Nephron (organoid): ENCODE data around the gene COPB1.
A peak's percentile ranks its signal among the peaks of the same experiment; 100 is the strongest.

Source experiments
- H3K27ac Mint-ChIP-seq, 3 experiments: 2 replicates each; pipeline ENCODE4 v1.8.0; 2020; ENCODE audit warnings: mixed read lengths in 3 of 3, mild to moderate bottlenecking in 2 of 3, moderate library complexity in 1 of 3
- H3K27me3 Mint-ChIP-seq: 2 replicates; pipeline ENCODE4 v1.8.0; 2021; ENCODE audit warnings: low read depth, mild to moderate bottlenecking, moderate library complexity, mixed read lengths
- H3K36me3 Mint-ChIP-seq: 2 replicates; pipeline ENCODE4 v1.8.0; 2020; ENCODE audit warnings: low read depth, mixed read lengths
- H3K4me1 Mint-ChIP-seq: 2 replicates; pipeline ENCODE4 v1.8.0; 2020; ENCODE audit warnings: mixed read lengths
- H3K4me3 Mint-ChIP-seq, 3 experiments: 2 replicates each; pipeline ENCODE4 v1.8.0; 2020; ENCODE audit warnings: mild to moderate bottlenecking in 3 of 3, mixed read lengths in 3 of 3, moderate library complexity in 2 of 3
- H3K9me3 Mint-ChIP-seq: 2 replicates; pipeline ENCODE4 v1.8.0; 2020; ENCODE audit warnings: mixed read lengths
- CTCF ChIP-seq, 3 experiments: fragments of 200-600 bp; sonication (generic); IDR thresholded peaks; one replicate each; pipeline ENCODE4 v1.5.0; 2021; ENCODE audit warnings: antibody characterized with exemption in 3 of 3; ENCODE audit not compliant: unreplicated experiment in 3 of 3

Gene COPB1

GRCh38 chr11:14458377-14458776 lies 41.2 kb downstream of the COPB1 start:
- no peak overlapping the region for H3K4me3 Mint-ChIP-seq
- TF ChIP-seq CTCF (IDR thresholded peaks at IDR 0.05; ENCODE audit: unreplicated experiment in 3 of 3), result no peak
- no peaks in the 10 kb centered on the region for H3K9me3 Mint-ChIP-seq
- H3K36me3 Mint-ChIP-seq, result peaks cover 48% of the 10 kb centered on the region
- no peaks in the 10 kb centered on the region for H3K4me1 Mint-ChIP-seq
- H3K27ac Mint-ChIP-seq, result no peak overlapping the region
- no peaks in the 10 kb centered on the region for H3K27me3 Mint-ChIP-seq

- H3K4me3 Mint-ChIP-seq, result no peak overlapping the region
- TF ChIP-seq CTCF (IDR thresholded peaks at IDR 0.05; ENCODE audit: unreplicated experiment in 3 of 3), result no peak
- H3K36me3 Mint-ChIP-seq, result peaks cover 52% of the 10 kb centered on the region
- H3K9me3 Mint-ChIP-seq, result no peaks in the 10 kb centered on the region
- peak overlapping the region in 1 of 3 experiments; percentile 44 for H3K27ac Mint-ChIP-seq
- H3K4me1 Mint-ChIP-seq, result no peaks in the 10 kb centered on the region
- H3K27me3 Mint-ChIP-seq, result peaks cover 3% of the 10 kb centered on the region
Measured at GRCh38 chr11:14455648-14456430, 43.8 kb downstream of the COPB1 start.

- peak; percentile 66 to 73 (median 71) for TF ChIP-seq CTCF (IDR thresholded peaks at IDR 0.05; ENCODE audit: unreplicated experiment in 3 of 3)
- Mint-ChIP-seq H3K27ac (no peak overlapping the region), H3K27me3 (peaks cover 3% of the 10 kb centered on the region), H3K9me3 (no peaks in the 10 kb centered on the region), H3K4me1 (no peaks in the 10 kb centered on the region), H3K36me3 (peaks cover 53% of the 10 kb centered on the region), H3K4me3 (no peak overlapping the region)
Measured at GRCh38 chr11:14454861-14455632, 44.6 kb downstream of the COPB1 start.

GRCh38 chr11:14451825-14452224 lies 47.8 kb downstream of the COPB1 start:
- H3K4me1 Mint-ChIP-seq, result no peaks in the 10 kb centered on the region
- H3K27ac Mint-ChIP-seq, result no peak overlapping the region
- peaks cover 3% of the 10 kb centered on the region for H3K27me3 Mint-ChIP-seq
- TF ChIP-seq CTCF (IDR thresholded peaks at IDR 0.05; ENCODE audit: unreplicated experiment in 3 of 3), result no peak
- H3K36me3 Mint-ChIP-seq, result peaks cover 28% of the 10 kb centered on the region
- H3K4me3 Mint-ChIP-seq, result no peak overlapping the region
- H3K9me3 Mint-ChIP-seq, result no peaks in the 10 kb centered on the region

GRCh38 chr11:14449302-14449714 lies 50.3 kb downstream of the COPB1 start:
- Mint-ChIP-seq H3K4me1 (peaks cover 7% of the 10 kb centered on the region), H3K9me3 (no peaks in the 10 kb centered on the region)
- no peak for TF ChIP-seq CTCF (IDR thresholded peaks at IDR 0.05; ENCODE audit: unreplicated experiment in 3 of 3)

More at GRCh38 chr11:14449302-14449714, 50.3 kb downstream of the COPB1 start:
- Mint-ChIP-seq H3K36me3 (peaks cover 21% of the 10 kb centered on the region), H3K27me3 (peaks cover 3% of the 10 kb centered on the region), H3K27ac (no peak overlapping the region), H3K4me3 (no peak overlapping the region)
